Measurements from ENCODE around the gene DEPDC4. TPM values are rescaled to one million over a fixed set of nuclear protein-coding genes. Genes with fewer than 3 reads are reported as not detected.

Gene DEPDC4
- polyA plus RNA-seq, 1 experiment, result 1.3 TPM

GRCh38 chr12:100248886-100249285 is 18.0 kb downstream of the DEPDC4 start:
- Histone ChIP-seq H3K27ac (ENCODE audit: low read depth, low read length) (no peak overlapping the region), H3K4me3 (ENCODE audit: low read depth, low read length) (no peak overlapping the region), H3K9me3 (ENCODE audit: control insufficient read depth, insufficient read depth, low read length) (no peaks in the 10 kb centered on the region), H3K27me3 (ENCODE audit: control insufficient read depth, insufficient read depth, low read length) (no peaks in the 10 kb centered on the region)
- TF ChIP-seq CTCF (IDR thresholded peaks at IDR 0.05; ENCODE audit: low read depth, low read length), result no peak
- DNase-seq (ENCODE audit: low read depth, low spot score), result no peak
- POLR2A ChIA-PET, result no interaction called here
- CTCF ChIA-PET, result interaction anchor here (1.4 kb wide), 1 partner anchor 14 kb away, joined by 6 read pairs; no protein-coding TSS in a partner anchor

GRCh38 chr12:100247765-100248164 is 19.1 kb downstream of the DEPDC4 start:
- TF ChIP-seq CTCF (IDR thresholded peaks at IDR 0.05; ENCODE audit: low read depth, low read length), result no peak
- POLR2A ChIA-PET, result no interaction called here
- Histone ChIP-seq H3K27me3 (ENCODE audit: control insufficient read depth, insufficient read depth, low read length) (no peaks in the 10 kb centered on the region), H3K9me3 (ENCODE audit: control insufficient read depth, insufficient read depth, low read length) (no peaks in the 10 kb centered on the region), H3K4me3 (ENCODE audit: low read depth, low read length) (no peak overlapping the region), H3K27ac (ENCODE audit: low read depth, low read length) (no peak overlapping the region)
- CTCF ChIA-PET, result interaction anchor here (1.2 to 1.4 kb wide), 2 partner anchors 8 to 13 kb away, joined by 6 to 8 read pairs; no protein-coding TSS in a partner anchor
- no peak for DNase-seq (ENCODE audit: low read depth, low spot score)

GRCh38 chr12:100243137-100243536 is 23.7 kb downstream of the DEPDC4 start:
- no peak for DNase-seq (ENCODE audit: low read depth, low spot score)
- H3K9me3 ChIP-seq (ENCODE audit: control insufficient read depth, insufficient read depth, low read length), result no peaks in the 10 kb centered on the region
- no peaks in the 10 kb centered on the region for H3K27me3 ChIP-seq (ENCODE audit: control insufficient read depth, insufficient read depth, low read length)
- no peak overlapping the region for H3K4me3 ChIP-seq (ENCODE audit: low read depth, low read length)
- no peak for TF ChIP-seq CTCF (IDR thresholded peaks at IDR 0.05; ENCODE audit: low read depth, low read length)
- CTCF ChIA-PET, result no interaction called here
- H3K27ac ChIP-seq (ENCODE audit: low read depth, low read length), result no peak overlapping the region
- POLR2A ChIA-PET, result no interaction called here

- Histone ChIP-seq H3K27me3 (ENCODE audit: control insufficient read depth, insufficient read depth, low read length) (no peaks in the 10 kb centered on the region), H3K27ac (ENCODE audit: low read depth, low read length) (no peak overlapping the region), H3K9me3 (ENCODE audit: control insufficient read depth, insufficient read depth, low read length) (no peaks in the 10 kb centered on the region), H3K4me3 (ENCODE audit: low read depth, low read length) (no peak overlapping the region)
- ChIA-PET POLR2A (no interaction called here), CTCF (no interaction called here)
- TF ChIP-seq CTCF (IDR thresholded peaks at IDR 0.05; ENCODE audit: low read depth, low read length), result no peak
- DNase-seq (ENCODE audit: low read depth, low spot score), result no peak
These were observed 27.3 kb downstream of the DEPDC4 start for GRCh38 chr12:100239589-100239988.

GRCh38 chr12:100238801-100239200 is 28.1 kb downstream of the DEPDC4 start:
- TF ChIP-seq CTCF (IDR thresholded peaks at IDR 0.05; ENCODE audit: low read depth, low read length), result no peak
- no peak for DNase-seq (ENCODE audit: low read depth, low spot score)
- Histone ChIP-seq H3K9me3 (ENCODE audit: control insufficient read depth, insufficient read depth, low read length) (no peaks in the 10 kb centered on the region), H3K4me3 (ENCODE audit: low read depth, low read length) (no peak overlapping the region), H3K27ac (ENCODE audit: low read depth, low read length) (no peak overlapping the region), H3K27me3 (ENCODE audit: control insufficient read depth, insufficient read depth, low read length) (no peaks in the 10 kb centered on the region)
- POLR2A ChIA-PET, result no interaction called here
- CTCF ChIA-PET, result no interaction called here

Measured in AG04450 (cell line).